IPS-18a (cell line): ENCODE data around the gene KLHL4.
"Not testable (repeated sequence)": the region's sequence is repeated elsewhere in the genome, so short reads cannot be mapped to it uniquely, and the experiment has no call there.

Experiments
- H3K27ac ChIP-seq: one replicate; pipeline ENCODE4 v1.5.1; 2013; ENCODE audit warnings: low read length
- H3K27me3 ChIP-seq: one replicate; pipeline ENCODE4 v1.6.1; 2013; ENCODE audit warnings: mild to moderate bottlenecking, low read length; ENCODE audit not compliant: control insufficient read depth, insufficient read depth
- H3K36me3 ChIP-seq: one replicate; pipeline ENCODE4 v1.6.1; 2013; ENCODE audit warnings: low read depth, low read length; ENCODE audit not compliant: control insufficient read depth
- H3K4me1 ChIP-seq: one replicate; pipeline ENCODE4 v1.6.1; 2013; ENCODE audit warnings: low read depth, low read length; ENCODE audit not compliant: control insufficient read depth
- H3K4me3 ChIP-seq: one replicate; pipeline ENCODE4 v1.5.1; 2013; ENCODE audit warnings: low read length
- H3K9ac ChIP-seq: one replicate; pipeline ENCODE4 v1.6.1; 2013; ENCODE audit warnings: mild to moderate bottlenecking, low read length, moderate library complexity
- H3K9me3 ChIP-seq: one replicate; pipeline ENCODE4 v1.6.1; 2013; ENCODE audit warnings: low read depth, low read length; ENCODE audit not compliant: control insufficient read depth

The KLHL4 gene

DNA sequence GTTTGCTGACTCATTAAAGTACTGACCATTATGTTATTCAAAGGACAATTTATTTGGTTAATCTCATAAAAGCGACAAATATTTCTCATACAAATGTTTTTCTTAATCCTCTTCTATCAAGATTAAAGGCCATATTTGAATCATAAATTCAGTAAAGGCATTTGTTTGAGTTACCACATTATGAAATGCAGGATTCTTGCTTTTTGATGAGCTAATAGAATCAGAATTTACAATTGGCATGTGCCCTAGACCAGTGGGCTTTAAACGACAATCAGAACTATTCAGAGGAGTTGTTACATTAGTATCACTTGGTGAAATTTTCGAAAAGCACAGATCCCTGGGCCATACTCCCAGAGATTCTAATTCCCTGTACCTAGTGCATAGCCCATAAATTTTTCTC lies 55.3 kb downstream of the KLHL4 start:
- no peaks in the 10 kb centered on the region for H3K36me3 ChIP-seq
- no peaks in the 10 kb centered on the region for H3K9me3 ChIP-seq
- H3K27me3 ChIP-seq, result no peaks in the 10 kb centered on the region
- H3K4me3 ChIP-seq, result no peak overlapping the region
- no peak overlapping the region for H3K27ac ChIP-seq
- no peaks in the 10 kb centered on the region for H3K4me1 ChIP-seq
- no peak overlapping the region for H3K9ac ChIP-seq

DNA sequence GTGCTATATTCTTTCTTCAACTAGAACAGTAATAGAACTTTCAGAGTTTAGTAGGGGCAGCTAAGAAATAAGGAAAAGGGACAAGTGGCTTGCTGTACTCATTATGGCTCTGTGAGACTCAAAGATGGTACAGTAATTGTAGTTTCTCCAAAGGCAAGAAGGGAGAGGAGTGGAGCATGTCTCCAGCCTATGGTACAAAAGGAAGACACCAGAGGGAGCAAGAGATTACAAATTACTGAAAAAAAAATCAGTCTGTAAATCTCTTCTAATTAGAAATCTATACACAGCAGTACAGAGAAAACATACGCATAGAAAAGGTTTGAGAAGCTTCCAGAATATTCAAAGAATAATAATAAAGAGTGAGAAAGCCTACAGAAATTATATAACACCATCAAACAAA lies 61.4 kb downstream of the KLHL4 start:
- Histone ChIP-seq H3K27me3 (no peaks in the 10 kb centered on the region), H3K27ac (no peak overlapping the region), H3K4me3 (no peak overlapping the region), H3K36me3 (no peaks in the 10 kb centered on the region), H3K4me1 (peaks cover 8% of the 10 kb centered on the region), H3K9me3 (no peaks in the 10 kb centered on the region), H3K9ac (no peak overlapping the region)

DNA sequence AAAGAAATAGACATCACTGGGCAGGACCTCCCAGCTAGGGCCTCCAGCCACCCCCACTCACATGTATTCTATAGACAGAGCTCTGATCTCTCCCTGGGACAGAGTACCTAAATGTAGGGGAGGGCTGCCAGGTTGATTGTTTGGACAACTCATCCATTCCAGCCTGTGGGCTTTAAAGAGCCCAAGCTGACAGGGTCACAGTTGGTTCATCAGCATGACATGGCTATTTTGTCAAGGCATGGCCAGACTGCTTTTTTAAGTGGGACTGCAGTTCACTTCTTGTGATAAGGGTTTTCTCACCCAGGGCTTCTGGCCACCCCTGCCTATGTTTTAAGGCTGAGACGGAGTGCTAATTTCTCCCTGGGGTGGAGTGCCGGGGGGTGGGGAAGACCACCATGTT lies 63.3 kb downstream of the KLHL4 start:
- no peak overlapping the region for H3K9ac ChIP-seq
- H3K27ac ChIP-seq, result no peak overlapping the region
- peaks cover 8% of the 10 kb centered on the region for H3K4me1 ChIP-seq
- no peaks in the 10 kb centered on the region for H3K9me3 ChIP-seq
- H3K27me3 ChIP-seq, result no peaks in the 10 kb centered on the region
- no peak overlapping the region for H3K4me3 ChIP-seq
- H3K36me3 ChIP-seq, result no peaks in the 10 kb centered on the region

DNA sequence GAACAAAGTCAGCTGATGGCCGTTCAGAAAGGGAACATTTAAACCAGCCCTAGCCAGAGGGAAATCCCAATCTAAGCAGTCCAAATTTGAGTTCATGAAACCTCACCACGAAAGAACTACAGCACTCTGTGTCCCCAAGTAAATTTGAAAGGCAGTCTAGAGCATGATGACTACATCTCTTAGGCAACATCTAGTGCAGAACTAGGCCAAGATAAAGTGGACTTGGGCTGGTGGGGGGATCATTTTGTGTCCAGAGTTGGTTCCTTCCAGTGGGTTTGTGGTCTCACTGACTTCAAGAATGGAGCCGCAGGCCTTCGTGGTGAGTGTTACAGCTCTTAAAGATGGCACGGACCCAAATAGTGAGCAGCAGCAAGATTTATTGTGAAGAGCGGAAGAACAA lies 64.9 kb downstream of the KLHL4 start:
- H3K4me3 ChIP-seq, result no peak overlapping the region
- H3K4me1 ChIP-seq, result peaks cover 8% of the 10 kb centered on the region
- no peak overlapping the region for H3K9ac ChIP-seq
- no peaks in the 10 kb centered on the region for H3K9me3 ChIP-seq
- no peaks in the 10 kb centered on the region for H3K27me3 ChIP-seq
- no peak overlapping the region for H3K27ac ChIP-seq
- H3K36me3 ChIP-seq, result no peaks in the 10 kb centered on the region

DNA sequence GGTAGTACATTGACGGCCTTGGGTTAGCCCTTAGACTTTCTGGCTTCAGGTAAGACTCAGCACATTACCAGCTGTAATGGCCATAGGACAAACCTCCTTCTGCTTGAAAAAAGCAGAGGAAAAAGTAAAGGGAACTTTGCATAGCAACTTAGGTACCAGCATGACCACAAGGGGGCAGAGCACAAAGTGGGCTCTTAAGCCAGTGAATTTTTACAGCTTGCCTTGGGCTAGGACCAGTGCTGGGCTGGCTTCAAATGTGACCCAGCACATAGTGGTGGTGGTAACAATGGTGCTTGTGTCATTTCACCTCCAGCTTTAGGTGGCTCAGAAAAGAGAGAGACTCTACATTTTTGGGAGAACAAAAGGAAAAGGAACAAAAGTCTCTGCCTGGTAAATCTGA lies 66.1 kb downstream of the KLHL4 start:
- Histone ChIP-seq H3K27ac (no peak overlapping the region), H3K9me3 (no peaks in the 10 kb centered on the region), H3K36me3 (no peaks in the 10 kb centered on the region), H3K9ac (no peak overlapping the region), H3K4me1 (peaks cover 3% of the 10 kb centered on the region), H3K4me3 (no peak overlapping the region), H3K27me3 (no peaks in the 10 kb centered on the region)

DNA sequence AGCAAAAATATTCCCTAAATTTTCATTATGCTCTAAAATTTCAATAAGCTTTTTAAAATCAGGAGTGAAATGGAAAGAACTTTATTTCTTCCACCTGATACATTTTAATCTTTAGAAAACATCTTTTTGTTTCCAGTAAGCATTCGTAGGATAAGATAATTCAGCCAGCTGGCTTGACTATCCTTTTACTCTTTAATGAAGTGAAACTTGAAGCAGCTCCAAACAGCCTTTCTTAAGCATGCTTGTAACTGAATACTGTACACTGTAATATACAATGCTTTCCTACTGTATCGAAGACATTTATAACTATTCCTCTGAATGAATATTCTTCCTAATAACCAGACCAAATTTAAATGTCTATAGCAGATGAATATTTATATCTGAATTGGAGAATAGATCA lies 98.8 kb downstream of the KLHL4 start:
- no peaks in the 10 kb centered on the region for H3K27me3 ChIP-seq
- H3K27ac ChIP-seq, result no peak overlapping the region

DNA sequence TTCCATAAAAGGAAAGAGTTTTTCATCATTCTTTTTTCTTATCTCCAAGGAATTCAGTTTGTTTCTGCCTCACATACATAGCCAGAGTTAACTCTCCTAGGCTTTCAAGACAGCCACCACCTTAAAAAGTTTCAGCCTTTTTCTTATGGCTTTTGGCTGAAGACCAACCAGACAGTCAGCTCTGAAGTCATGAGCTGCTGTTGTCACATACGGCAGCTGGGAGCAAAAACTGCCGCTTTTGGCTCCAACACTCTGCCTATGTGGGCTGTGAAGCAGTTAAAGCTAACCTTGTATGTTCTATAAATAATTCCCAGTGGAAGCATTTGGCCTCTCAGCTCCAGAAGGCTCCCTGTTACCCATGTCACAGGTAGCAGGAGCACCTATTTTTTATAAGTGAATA lies 104.1 kb downstream of the KLHL4 start:
- Histone ChIP-seq H3K9ac (no peak overlapping the region), H3K9me3 (no peaks in the 10 kb centered on the region), H3K27ac (no peak overlapping the region), H3K4me3 (no peak overlapping the region), H3K27me3 (no peaks in the 10 kb centered on the region), H3K36me3 (peaks cover 11% of the 10 kb centered on the region), H3K4me1 (peaks cover 12% of the 10 kb centered on the region)

More for the DNA sequence above, 98.8 kb downstream of the KLHL4 start:
- Histone ChIP-seq H3K36me3 (peaks cover 4% of the 10 kb centered on the region), H3K4me1 (no peaks in the 10 kb centered on the region), H3K9ac (no peak overlapping the region), H3K4me3 (no peak overlapping the region), H3K9me3 (no peaks in the 10 kb centered on the region)

DNA sequence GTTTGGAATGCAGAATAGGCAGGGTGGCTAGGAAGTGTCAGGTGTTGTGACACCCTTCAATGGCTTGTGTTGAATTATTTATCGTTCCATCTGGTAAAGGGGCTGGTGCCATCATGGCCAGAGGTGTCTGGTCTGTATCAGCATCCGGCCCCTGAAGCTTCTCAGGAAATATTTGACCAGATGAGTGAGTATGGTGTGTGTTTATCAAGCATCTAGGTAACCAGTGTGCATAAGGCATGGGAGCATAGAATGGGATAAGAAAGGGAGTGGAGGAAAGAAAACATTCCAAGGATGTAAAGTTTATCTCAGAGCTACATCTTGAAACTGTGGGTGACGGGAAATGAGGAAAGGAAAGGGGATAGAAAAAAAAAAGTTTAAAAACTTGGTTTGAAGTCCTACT lies 109.4 kb downstream of the KLHL4 start:
- Histone ChIP-seq H3K36me3 (peaks cover 7% of the 10 kb centered on the region), H3K9ac (no peak overlapping the region), H3K4me3 (peak overlapping the region; percentile 10), H3K27ac (peak overlapping the region; percentile 2), H3K9me3 (no peaks in the 10 kb centered on the region), H3K27me3 (no peaks in the 10 kb centered on the region), H3K4me1 (peaks cover 46% of the 10 kb centered on the region)

DNA sequence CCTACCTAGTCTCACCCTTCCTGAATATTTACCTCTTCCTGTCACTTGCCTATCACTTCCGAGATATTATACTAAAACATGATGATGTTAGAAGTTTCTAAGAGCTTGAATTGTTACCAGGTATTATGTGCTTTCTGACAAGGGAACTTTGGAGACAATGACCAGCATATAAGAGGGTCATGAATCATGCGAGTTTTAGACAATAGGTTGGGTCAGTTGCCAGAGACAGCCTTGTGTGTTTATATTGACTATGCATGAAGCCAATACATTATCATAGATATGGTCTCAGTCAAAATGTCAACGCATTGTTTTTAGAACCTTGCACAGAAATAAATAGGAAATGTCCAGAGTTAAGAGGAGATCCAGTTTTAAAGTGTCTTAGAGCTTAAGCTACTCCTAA lies 116.8 kb downstream of the KLHL4 start:
- H3K27me3 ChIP-seq, result no peaks in the 10 kb centered on the region
- peaks cover 3% of the 10 kb centered on the region for H3K9me3 ChIP-seq
- peaks cover 13% of the 10 kb centered on the region for H3K4me1 ChIP-seq
- H3K36me3 ChIP-seq, result no peaks in the 10 kb centered on the region
- no peak overlapping the region for H3K9ac ChIP-seq
- no peak overlapping the region for H3K27ac ChIP-seq
- no peak overlapping the region for H3K4me3 ChIP-seq

DNA sequence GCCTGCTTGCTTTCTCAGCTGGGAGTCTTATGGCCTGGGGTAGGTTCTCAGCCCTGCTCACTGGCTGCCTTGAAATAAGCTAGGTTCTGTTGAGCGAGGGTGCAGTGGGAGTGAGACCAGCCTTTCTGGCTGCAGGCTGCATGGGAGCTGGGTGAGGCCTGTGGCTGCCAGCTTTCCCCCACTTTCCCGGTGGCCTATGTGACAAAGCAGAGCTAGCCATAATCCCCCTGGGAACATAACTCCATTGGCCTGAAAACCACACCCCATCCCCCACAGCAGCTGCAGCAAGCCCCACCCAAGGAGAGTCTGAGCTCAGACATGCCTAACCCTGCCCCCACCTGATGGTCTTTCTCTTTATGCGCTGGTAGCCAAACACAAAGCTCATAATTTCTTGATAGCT lies 118.9 kb downstream of the KLHL4 start:
- H3K4me1 ChIP-seq, result peaks cover 6% of the 10 kb centered on the region
- H3K9me3 ChIP-seq, result peaks cover 14% of the 10 kb centered on the region
- H3K4me3 ChIP-seq, result no peak overlapping the region
- H3K27me3 ChIP-seq, result no peaks in the 10 kb centered on the region
- H3K36me3 ChIP-seq, result peaks cover 6% of the 10 kb centered on the region
- no peak overlapping the region for H3K9ac ChIP-seq
- H3K27ac ChIP-seq, result no peak overlapping the region

DNA sequence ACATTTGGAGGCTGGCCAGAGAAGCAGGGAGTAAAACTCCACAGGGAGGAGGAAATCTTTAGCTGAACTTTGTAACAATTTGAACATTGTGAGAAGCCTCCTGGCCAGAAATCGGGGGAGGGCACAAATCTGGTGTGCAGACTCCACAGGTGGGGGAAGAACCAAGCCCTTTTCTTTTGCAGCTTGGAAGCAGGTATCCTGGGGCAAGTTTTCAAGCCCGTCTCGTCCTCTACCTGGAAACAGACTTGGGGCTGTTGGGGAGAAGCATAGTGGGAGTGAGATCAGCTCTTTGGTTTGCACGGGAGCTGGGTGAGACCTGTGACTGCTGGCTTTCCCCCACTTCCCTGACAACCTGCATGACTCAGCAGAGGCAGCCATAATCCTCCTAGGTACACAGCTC lies 123.8 kb downstream of the KLHL4 start:
- H3K4me3 ChIP-seq, H3K4me1 ChIP-seq, H3K27me3 ChIP-seq, H3K36me3 ChIP-seq, H3K27ac ChIP-seq, H3K9ac ChIP-seq: not testable (repeated sequence)
- H3K9me3 ChIP-seq, result peaks cover 20% of the 10 kb centered on the region

DNA sequence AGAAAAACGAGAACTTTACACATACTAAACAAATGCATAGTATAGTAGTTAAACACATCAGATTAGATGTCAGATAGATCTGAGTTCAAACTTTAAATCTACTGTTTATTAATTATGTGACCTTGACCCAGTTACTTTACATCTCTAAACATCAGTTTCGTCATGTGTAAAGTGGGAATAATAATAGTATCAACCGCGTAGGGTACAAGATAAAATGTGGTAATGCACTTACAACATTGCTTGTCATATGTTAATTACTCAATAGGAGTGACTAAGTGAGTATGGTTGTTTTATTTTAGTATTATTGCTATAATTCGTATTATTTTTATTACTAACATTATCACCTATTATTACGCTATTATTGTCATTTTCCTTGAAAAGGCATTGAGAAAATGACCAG lies 144.2 kb downstream of the KLHL4 start:
- Histone ChIP-seq H3K27ac (no peak overlapping the region), H3K4me3 (no peak overlapping the region), H3K4me1 (peaks cover 13% of the 10 kb centered on the region), H3K9me3 (no peaks in the 10 kb centered on the region), H3K36me3 (no peaks in the 10 kb centered on the region), H3K9ac (no peak overlapping the region), H3K27me3 (no peaks in the 10 kb centered on the region)
